BJ (cell line): ENCODE measurements around the gene STX2. TPM values are rescaled to one million over a fixed set of nuclear protein-coding genes. Genes with fewer than 3 reads are reported as not detected.
"Not testable (repeated sequence)": the region's sequence is repeated elsewhere in the genome, so short reads cannot be mapped to it uniquely, and the experiment has no call there.

ENCODE experiments used
- CTCF ChIA-PET: fragments of 350-600 bp; formaldehyde crosslinking; extraction: SDS; loops from one replicate; lab custom pipeline; 2021; ENCODE audit warnings: antibody characterized with exemption, inconsistent platforms; lab: Yijun Ruan, JAX
- POLR2A ChIA-PET: fragments of 300-600 bp; sonication (Branson Sonifier 250); formaldehyde crosslinking; extraction: SDS; loops from one replicate; lab custom pipeline; 2021; ENCODE audit warnings: antibody characterized with exemption; lab: Charles Lee
- DNase-seq: peaks from one replicate; pipeline ENCODE4 v3.0.0-alpha.2; 2011; ENCODE audit warnings: low read depth
- H3K27me3 ChIP-seq: 2 replicates; pipeline ENCODE4 v1.6.0; 2011; ENCODE audit warnings: low read length; ENCODE audit not compliant: control insufficient read depth, insufficient read depth
- H3K36me3 ChIP-seq: 2 replicates; pipeline ENCODE4 v1.5.1; 2011; ENCODE audit warnings: low read length; ENCODE audit not compliant: control insufficient read depth, insufficient read depth
- H3K4me3 ChIP-seq: 2 replicates; pipeline ENCODE4 v1.5.1; 2011; ENCODE audit warnings: low read depth, mild to moderate bottlenecking, control low read depth, low read length
- CTCF ChIP-seq: IDR thresholded peaks from 2 replicates; pipeline ENCODE4 v1.5.1; 2011; ENCODE audit warnings: low read depth, mild to moderate bottlenecking, control low read depth, inconsistent platforms, low read length, moderate library complexity; ENCODE audit not compliant: insufficient read depth
- polyA plus RNA-seq: library from polyadenylated mRNA; depleted of rRNA; stranded (reverse); fragments of >200 nt; gene quantifications from 2 replicates; pipeline ENCODE4 v1.2.3, GENCODE V29; 2011

STX2 gene
- polyA plus RNA-seq, 1 experiment = 26.0 TPM

- no peak overlapping the region for H3K4me3 ChIP-seq
- DNase-seq = no peak
- POLR2A ChIA-PET = interaction anchor here (0.6 kb wide), 1 partner anchor 19 kb away, joined by 3 read pairs; no protein-coding TSS in a partner anchor
- CTCF ChIA-PET = no interaction called here
- TF ChIP-seq CTCF = no peak
- H3K36me3 ChIP-seq = no peaks in the 10 kb centered on the region
- no peaks in the 10 kb centered on the region for H3K27me3 ChIP-seq
These were observed 29.4 kb upstream of the STX2 start for GRCh38 chr12:130868412-130868811.

GRCh38 chr12:130863298-130863697 is 24.2 kb upstream of the STX2 start:
- no peak for TF ChIP-seq CTCF

GRCh38 chr12:130862771-130863170 is 23.7 kb upstream of the STX2 start:
- DNase-seq, H3K27me3 ChIP-seq, H3K4me3 ChIP-seq, H3K36me3 ChIP-seq, POLR2A ChIA-PET: not testable (repeated sequence)
- CTCF ChIA-PET = interaction anchor here (0.9 kb wide), 1 partner anchor 8 kb away, joined by 3 read pairs; no protein-coding TSS in a partner anchor

More at GRCh38 chr12:130863298-130863697, 24.2 kb upstream of the STX2 start:
- DNase-seq = no peak
- no peaks in the 10 kb centered on the region for H3K27me3 ChIP-seq
- H3K36me3 ChIP-seq = no peaks in the 10 kb centered on the region
- ChIA-PET POLR2A (no interaction called here), CTCF (no interaction called here)
- H3K4me3 ChIP-seq = no peak overlapping the region

- Histone ChIP-seq H3K27me3 (no peaks in the 10 kb centered on the region), H3K36me3 (no peaks in the 10 kb centered on the region), H3K4me3 (no peak overlapping the region)
- no peak for DNase-seq
- ChIA-PET POLR2A (no interaction called here), CTCF (interaction anchor here (0.9 kb wide), 1 partner anchor 8 kb away, joined by 3 read pairs; no protein-coding TSS in a partner anchor)
- TF ChIP-seq CTCF = no peak
These were observed 23.1 kb upstream of the STX2 start for GRCh38 chr12:130862161-130862560.

- DNase-seq = no peak
- Histone ChIP-seq H3K36me3 (no peaks in the 10 kb centered on the region), H3K27me3 (no peaks in the 10 kb centered on the region), H3K4me3 (no peak overlapping the region)
- TF ChIP-seq CTCF = no peak
- POLR2A ChIA-PET = no interaction called here
- CTCF ChIA-PET = no interaction called here
These were observed 21.3 kb upstream of the STX2 start for GRCh38 chr12:130860311-130860710.

- DNase-seq = no peak
- Histone ChIP-seq H3K4me3 (no peak overlapping the region), H3K27me3 (peaks cover 1% of the 10 kb centered on the region; the same call in 1 of the 2 replicates), H3K36me3 (no peaks in the 10 kb centered on the region)
- ChIA-PET CTCF (no interaction called here), POLR2A (interaction anchor here (0.7 kb wide), 1 partner anchor 70 kb away, joined by 4 read pairs; no protein-coding TSS in a partner anchor)
- no peak for TF ChIP-seq CTCF
These were observed 20.1 kb upstream of the STX2 start for GRCh38 chr12:130859161-130859560.
